SK-N-SH (cell line): Measurements from ENCODE around the gene CAMK2N2. TPM values are rescaled to one million over a fixed set of nuclear protein-coding genes. Genes with fewer than 3 reads are reported as not detected.
A peak's percentile ranks its signal among the peaks of the same experiment; 100 is the strongest.

Experiments used
- CTCF ChIA-PET: fragments of 300-600, 350-600 bp; formaldehyde crosslinking; extraction: SDS; loops from one replicate; lab custom pipeline; 2021; lab: Yijun Ruan, JAX
- POLR2A ChIA-PET: fragments of 350-600 bp; sonication (Branson Sonifier 250); formaldehyde crosslinking; extraction: SDS; loops from one replicate; lab custom pipeline; 2020; ENCODE audit warnings: antibody characterized with exemption, inconsistent platforms; lab: Yijun Ruan, JAX
- DNase-seq: peaks from one replicate; pipeline ENCODE4 v3.0.0; 2012
- H2AFZ ChIP-seq: fragments of 200-600 bp; sonication (generic); 2 replicates; pipeline ENCODE4 v1.8.1; 2016; ENCODE audit warnings: antibody characterized with exemption, mild to moderate bottlenecking, low read depth
- H3F3A ChIP-seq: fragments of 200-600 bp; sonication (generic); replicated peaks from 2 replicates; pipeline ENCODE3; 2016; ENCODE audit warnings: antibody characterized with exemption, mild to moderate bottlenecking; ENCODE audit not compliant: insufficient read depth
- H3K27ac ChIP-seq, 2 experiments: fragments of 200-500 bp in 1 of 2; fragments of 200-600 bp in 1 of 2; sonication (Bioruptor generic) in 1 of 2; sonication (generic), shearing (Covaris generic) in 1 of 2; 2 replicates each; pipeline versions ENCODE4 v1.5.1 to v1.6.1; 2014 to 2016; ENCODE audit warnings: low read depth in 2 of 2, inconsistent platforms in 1 of 2, low read length in 1 of 2, mild to moderate bottlenecking in 1 of 2, mixed read lengths in 1 of 2
- H3K27me3 ChIP-seq: fragments of 200-600 bp; sonication (generic), shearing (Covaris generic); 2 replicates; pipeline ENCODE4 v1.6.1; 2016; ENCODE audit warnings: mixed run types; ENCODE audit not compliant: insufficient read depth
- H3K36me3 ChIP-seq, 2 experiments: fragments of 200-500 bp in 1 of 2; fragments of 200-600 bp in 1 of 2; sonication (Bioruptor generic) in 1 of 2; sonication (generic) in 1 of 2; replicated peaks in 1 of 2; 2 replicates each; pipeline versions ENCODE3 to v1.5.1; 2014 to 2016; ENCODE audit warnings: low read length in 1 of 2, mild to moderate bottlenecking in 1 of 2; ENCODE audit not compliant: insufficient read depth in 2 of 2, control insufficient read depth in 1 of 2
- H3K4me1 ChIP-seq, 2 experiments: fragments of 200-500 bp in 1 of 2; fragments of 200-600 bp in 1 of 2; sonication (Bioruptor generic) in 1 of 2; sonication (generic), shearing (Covaris generic) in 1 of 2; 2 replicates each; pipeline versions ENCODE4 v1.5.1 to v1.6.1; 2014 to 2016; ENCODE audit warnings: low read depth in 1 of 2, low read length in 1 of 2, mixed run types in 1 of 2; ENCODE audit not compliant: insufficient read depth in 2 of 2, control insufficient read depth in 1 of 2
- H3K4me2 ChIP-seq: fragments of 200-600 bp; sonication (generic), shearing (Covaris generic); 2 replicates; pipeline ENCODE4 v1.6.1; 2017; ENCODE audit warnings: mixed run types
- H3K4me3 ChIP-seq, 2 experiments: fragments of 200-500 bp in 1 of 2; fragments of 200-600 bp in 1 of 2; sonication (Bioruptor generic) in 1 of 2; sonication (generic), shearing (Covaris generic) in 1 of 2; 2 replicates each; pipeline versions ENCODE4 v1.5.1 to v1.8.1; 2014 to 2016; ENCODE audit warnings: low read depth in 2 of 2, inconsistent platforms in 1 of 2, low read length in 1 of 2, mild to moderate bottlenecking in 1 of 2, mixed read lengths in 1 of 2, moderate library complexity in 1 of 2
- H3K79me2 ChIP-seq: fragments of 200-600 bp; sonication (generic); 2 replicates; pipeline ENCODE4 v1.8.1; 2017; ENCODE audit warnings: mild to moderate bottlenecking; ENCODE audit not compliant: insufficient read depth
- H3K9ac ChIP-seq: fragments of 200-600 bp; sonication (generic); 2 replicates; pipeline ENCODE4 v1.6.1; 2017; ENCODE audit warnings: mixed run types
- H3K9me2 ChIP-seq: fragments of 200-600 bp; sonication (generic); 2 replicates; pipeline ENCODE4 v1.6.1; 2017; ENCODE audit warnings: mixed run types
- H3K9me3 ChIP-seq: fragments of 200-600 bp; sonication (generic); 2 replicates; pipeline ENCODE4 v1.6.1; 2017; ENCODE audit warnings: mixed run types, mild to moderate bottlenecking, moderate library complexity
- H4K20me1 ChIP-seq: fragments of 200-600 bp; sonication (generic); 2 replicates; pipeline ENCODE4 v1.6.1; 2017; ENCODE audit warnings: mild to moderate bottlenecking, mixed run types; ENCODE audit not compliant: insufficient read depth
- ELF1 ChIP-seq: IDR thresholded peaks from 2 replicates; pipeline ENCODE4 v1.4.0; 2012
- FOXJ3 ChIP-seq: sonication (generic); formaldehyde crosslinking; IDR thresholded peaks from 2 replicates; pipeline ENCODE4 v1.5.1; 2020; ENCODE audit warnings: mild to moderate bottlenecking, missing genetic modification reagents
- FOXM1 ChIP-seq: IDR thresholded peaks from 2 replicates; pipeline ENCODE4 v1.4.0; 2012; ENCODE audit warnings: low read depth, mild to moderate bottlenecking
- GATA2 ChIP-seq: sonication (generic); formaldehyde crosslinking; IDR thresholded peaks from 2 replicates; pipeline ENCODE4 v1.5.0; 2020; ENCODE audit warnings: mild to moderate bottlenecking, missing genetic modification reagents
- MEF2A ChIP-seq: IDR thresholded peaks from 2 replicates; pipeline ENCODE4 v1.4.0; 2012; ENCODE audit warnings: low read depth, borderline replicate concordance
- MXI1 ChIP-seq: IDR thresholded peaks from 2 replicates; pipeline ENCODE4 v1.6.1; 2012; ENCODE audit warnings: mild to moderate bottlenecking, low read depth, low read length, improper control_type of control experiment
- NFIC ChIP-seq: IDR thresholded peaks from 2 replicates; pipeline ENCODE4 v1.4.0; 2012; ENCODE audit warnings: borderline replicate concordance
- NRF1 ChIP-seq: IDR thresholded peaks from 2 replicates; pipeline ENCODE4 v1.6.1; 2012; ENCODE audit warnings: low read depth, mild to moderate bottlenecking, low read length
- POLR2AphosphoS5 ChIP-seq: IDR thresholded peaks from 2 replicates; pipeline ENCODE4 v1.6.1; 2012; ENCODE audit warnings: low read depth, low read length
- RAD21 ChIP-seq: IDR thresholded peaks from 2 replicates; pipeline ENCODE4 v1.6.1; 2012; ENCODE audit warnings: mild to moderate bottlenecking, low read length
- RCOR1 ChIP-seq: fragments of 150-350 bp; IDR thresholded peaks from 2 replicates; pipeline ENCODE4 v1.6.1; 2017; ENCODE audit warnings: antibody characterized with exemption, low read length
- RFX5 ChIP-seq: IDR thresholded peaks from 2 replicates; pipeline ENCODE4 v1.6.1; 2012; ENCODE audit warnings: mild to moderate bottlenecking, improper control_type of control experiment, low read length
- RXRA ChIP-seq: IDR thresholded peaks from 2 replicates; pipeline ENCODE4 v1.4.0; 2012; ENCODE audit warnings: low read depth, mild to moderate bottlenecking, borderline replicate concordance
- SMC3 ChIP-seq: IDR thresholded peaks from 2 replicates; pipeline ENCODE4 v1.6.1; 2012; ENCODE audit warnings: low read depth, low read length, improper control_type of control experiment
- TAF1 ChIP-seq: IDR thresholded peaks from 2 replicates; pipeline ENCODE4 v1.6.1; 2012; ENCODE audit warnings: low read depth, mild to moderate bottlenecking, low read length, moderate library complexity, borderline replicate concordance
- TCF12 ChIP-seq: IDR thresholded peaks from 2 replicates; pipeline ENCODE4 v1.4.0; 2012
- YY1 ChIP-seq: IDR thresholded peaks from 2 replicates; pipeline ENCODE4 v1.4.0; 2012; ENCODE audit warnings: low read depth, mild to moderate bottlenecking
- WGBS: methylation state at CpG from one replicate; pipeline ENCODE4 v1.1.6; 2017; ENCODE audit warnings: low lambda C conversion rate; 5-methylcytosine and 5-hydroxymethylcytosine counted together
- polyA plus RNA-seq, 3 experiments: library from polyadenylated mRNA; depleted of rRNA; stranded (reverse); fragments of >200 nt; gene quantifications; 2 replicates each; pipeline ENCODE4 v1.2.3, GENCODE V29; 2012
- TF ChIP-seq, protein P1 (sequence below): fragments of 150-350 bp; IDR thresholded peaks from 2 replicates; pipeline ENCODE4 v1.6.1; 2017; ENCODE audit warnings: antibody characterized with exemption, low read length, low read depth, borderline replicate concordance
- TF ChIP-seq, protein P2 (sequence below): IDR thresholded peaks from 2 replicates; pipeline ENCODE4 v1.4.0; 2012; ENCODE audit warnings: low read depth
- TF ChIP-seq, protein P3 (sequence below): fragments of 150-350 bp; IDR thresholded peaks from 2 replicates; pipeline ENCODE4 v1.6.1; 2016; ENCODE audit warnings: mild to moderate bottlenecking, low read depth, low read length

The CAMK2N2 gene
- polyA plus RNA-seq, 1 of the 3 experiments (the other 2 are of a cell fraction): 2.2 TPM

DNA sequence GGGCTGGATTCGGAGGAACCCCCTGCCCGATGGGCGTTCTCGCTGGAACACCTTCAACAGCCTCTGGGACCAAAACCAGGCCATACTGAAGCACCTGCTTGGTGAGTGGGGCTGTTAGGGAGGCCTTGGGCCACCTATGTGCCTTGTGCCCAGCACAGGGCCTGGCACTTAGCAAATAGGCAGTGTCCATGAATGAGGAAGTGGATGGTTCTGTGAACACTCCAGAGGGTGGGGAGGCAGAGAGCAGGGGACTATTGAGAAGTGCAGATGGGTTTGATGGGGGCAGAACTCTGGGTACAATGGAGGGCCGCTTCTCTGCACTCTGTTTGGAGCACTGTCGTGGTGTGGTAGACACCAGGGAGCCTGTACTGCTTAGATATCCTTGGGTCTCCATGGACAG lies 16.0 kb upstream of the CAMK2N2 start:
- Histone ChIP-seq H3K9me2 (no peaks in the 10 kb centered on the region), H3K27ac (no peak overlapping the region), H3K36me3 (no peaks in the 10 kb centered on the region), H3K4me1 (peaks cover 0 to 3% of the 10 kb centered on the region in 2 experiments; a peak in 1 of 4 replicates), H2AFZ (no peak overlapping the region), H3F3A (no peaks in the 10 kb centered on the region), H3K9me3 (no peaks in the 10 kb centered on the region), H4K20me1 (no peaks in the 10 kb centered on the region), H3K9ac (no peak overlapping the region), H3K27me3 (peaks cover 14% of the 10 kb centered on the region), H3K79me2 (no peaks in the 10 kb centered on the region), H3K4me2 (no peak overlapping the region), H3K4me3 (no peak overlapping the region)
- POLR2A ChIA-PET: no interaction called here
- no peak for DNase-seq
- CTCF ChIA-PET: interaction anchor here (0.9 to 1.8 kb wide), 2 partner anchors 26 to 28 kb away, joined by 3 to 5 read pairs; partner anchors contain the start of gene EEF1AKMT4
- WGBS: 62% methylated on average over 5 of the region's 6 CpGs
- TF ChIP-seq MXI1 (no peak), ELF1 (no peak)

DNA sequence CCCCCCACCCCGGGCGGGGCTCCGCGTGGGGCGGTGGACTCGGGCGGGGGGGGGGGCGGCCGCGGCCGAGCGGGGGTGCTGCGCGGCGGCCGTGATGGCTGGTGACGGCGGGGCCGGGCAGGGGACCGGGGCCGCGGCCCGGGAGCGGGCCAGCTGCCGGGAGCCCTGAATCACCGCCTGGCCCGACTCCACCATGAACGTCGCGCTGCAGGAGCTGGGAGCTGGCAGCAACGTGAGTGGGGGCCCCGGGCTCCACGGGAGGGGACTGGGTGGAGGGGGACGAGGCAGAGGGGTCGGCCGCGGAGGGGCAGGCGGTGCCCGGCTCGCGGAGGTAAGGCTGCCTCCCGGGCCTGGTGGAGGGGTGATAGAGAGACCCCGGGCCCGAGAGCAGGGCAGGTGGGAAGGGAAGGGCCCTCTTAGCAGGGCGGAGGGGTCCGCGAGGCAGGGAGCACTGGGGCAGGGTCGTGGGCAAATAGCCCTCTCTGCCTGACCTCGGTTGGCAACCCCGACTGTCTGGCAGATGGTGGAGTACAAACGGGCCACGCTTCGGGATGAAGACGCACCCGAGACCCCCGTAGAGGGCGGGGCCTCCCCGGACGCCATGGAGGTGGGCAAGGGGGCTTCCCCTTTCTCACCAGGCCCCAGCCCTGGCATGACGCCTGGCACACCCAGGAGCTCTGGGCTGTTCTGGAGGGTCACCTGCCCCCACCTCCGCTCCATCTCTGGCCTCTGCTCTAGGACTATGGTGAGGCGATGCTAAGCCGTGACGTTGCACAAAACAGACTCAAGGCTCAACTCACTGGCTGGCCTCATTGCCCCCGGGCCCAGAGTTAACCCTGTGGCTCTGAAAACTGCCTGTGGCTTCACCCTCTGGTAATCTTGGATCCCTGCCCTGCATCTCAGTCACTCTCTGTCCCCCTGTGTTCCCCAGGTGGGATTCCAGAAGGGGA lies 14.9 kb upstream of the CAMK2N2 start, which contains the start of gene ECE2:
TSS of gene ECE2 (plus strand) at position 62 of the 950 bp plus-strand sequence. CDS start at position 194, 132 bp downstream.
- Histone ChIP-seq H3K4me1 (peaks cover 0 to 3% of the 10 kb centered on the region in 2 experiments; a peak in 1 of 4 replicates), H3K9me2 (no peaks in the 10 kb centered on the region), H3K27me3 (peaks cover 14% of the 10 kb centered on the region), H4K20me1 (no peaks in the 10 kb centered on the region), H3K4me2 (no peak within 1 kb of the TSS), H2AFZ (no peak within 1 kb of the TSS), H3K79me2 (no peaks in the 10 kb centered on the region), H3K36me3 (no peaks in the 10 kb centered on the region), H3K4me3 (no peak within 1 kb of the TSS), H3F3A (no peaks in the 10 kb centered on the region), H3K27ac (no peak within 1 kb of the TSS), H3K9ac (no peak within 1 kb of the TSS), H3K9me3 (no peaks in the 10 kb centered on the region)
- ChIA-PET POLR2A (no interaction called here), CTCF (interaction anchor here (0.9 kb wide), 1 partner anchor 25 kb away, joined by 3 read pairs; no protein-coding TSS in a partner anchor)
- TF ChIP-seq POLR2AphosphoS5 (no peak), RAD21 (no peak), TAF1 (no peak), NRF1 (no peak), SMC3 (no peak), YY1 (no peak), TCF12 (no peak), GATA2 (no peak), RXRA (no peak), FOXJ3 (CRISPR knock-in tag) (no peak), FOXM1 (no peak), MEF2A (no peak), RFX5 (no peak), RCOR1 (no peak), NFIC (no peak)
- TF ChIP-seq, protein P1, sequence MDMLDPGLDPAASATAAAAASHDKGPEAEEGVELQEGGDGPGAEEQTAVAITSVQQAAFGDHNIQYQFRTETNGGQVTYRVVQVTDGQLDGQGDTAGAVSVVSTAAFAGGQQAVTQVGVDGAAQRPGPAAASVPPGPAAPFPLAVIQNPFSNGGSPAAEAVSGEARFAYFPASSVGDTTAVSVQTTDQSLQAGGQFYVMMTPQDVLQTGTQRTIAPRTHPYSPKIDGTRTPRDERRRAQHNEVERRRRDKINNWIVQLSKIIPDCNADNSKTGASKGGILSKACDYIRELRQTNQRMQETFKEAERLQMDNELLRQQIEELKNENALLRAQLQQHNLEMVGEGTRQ: no peak
- TF ChIP-seq, protein P2, sequence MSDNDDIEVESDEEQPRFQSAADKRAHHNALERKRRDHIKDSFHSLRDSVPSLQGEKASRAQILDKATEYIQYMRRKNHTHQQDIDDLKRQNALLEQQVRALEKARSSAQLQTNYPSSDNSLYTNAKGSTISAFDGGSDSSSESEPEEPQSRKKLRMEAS: no peak
- TF ChIP-seq, protein P3, sequence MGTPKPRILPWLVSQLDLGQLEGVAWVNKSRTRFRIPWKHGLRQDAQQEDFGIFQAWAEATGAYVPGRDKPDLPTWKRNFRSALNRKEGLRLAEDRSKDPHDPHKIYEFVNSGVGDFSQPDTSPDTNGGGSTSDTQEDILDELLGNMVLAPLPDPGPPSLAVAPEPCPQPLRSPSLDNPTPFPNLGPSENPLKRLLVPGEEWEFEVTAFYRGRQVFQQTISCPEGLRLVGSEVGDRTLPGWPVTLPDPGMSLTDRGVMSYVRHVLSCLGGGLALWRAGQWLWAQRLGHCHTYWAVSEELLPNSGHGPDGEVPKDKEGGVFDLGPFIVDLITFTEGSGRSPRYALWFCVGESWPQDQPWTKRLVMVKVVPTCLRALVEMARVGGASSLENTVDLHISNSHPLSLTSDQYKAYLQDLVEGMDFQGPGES: no peak
- 62% methylated on average over 40 of the region's 65 CpGs for WGBS
- DNase-seq: peak; percentile 72
